CD4-positive, alpha-beta T cell (primary cell): ENCODE measurements around the gene PDCD4. TPM values are rescaled to one million over a fixed set of nuclear protein-coding genes. Genes with fewer than 3 reads are reported as not detected.

ENCODE experiments used
- ATAC-seq: fragments of 200-7000 bp; cut with Tn5 transposase; one replicate; pipeline ENCODE4 v1.10.0; 2022; ENCODE audit warnings: mild to moderate bottlenecking; ENCODE audit not compliant: poor library complexity
- CTCF ChIA-PET: fragments of 350-600 bp; sonication (Branson Sonifier 250); formaldehyde crosslinking; loops from one replicate; lab custom pipeline; 2021; ENCODE audit warnings: antibody characterized with exemption, inconsistent platforms; lab: Charles Lee
- POLR2A ChIA-PET: fragments of 350-600 bp; sonication (Branson Sonifier 250); formaldehyde crosslinking; loops from one replicate; lab custom pipeline; 2021; ENCODE audit warnings: antibody characterized with exemption, inconsistent platforms; lab: Charles Lee
- DNase-seq, 14 experiments: peaks; one replicate each; pipeline ENCODE4 v3.0.0-alpha.2; 2013 to 2020; ENCODE audit warnings: mixed read lengths in 2 of 14
- H3K27ac ChIP-seq, 2 donors: one replicate each; pipeline versions ENCODE4 v1.5.1 to v1.7.0; 2013; ENCODE audit warnings: low read length in 2 of 2, low read depth in 1 of 2, mild to moderate bottlenecking in 1 of 2
- H3K27me3 ChIP-seq, 2 experiments: 1 replicate in 1 of 2; 2 replicates in 1 of 2; pipeline versions ENCODE4 v1.6.1 to v1.7.0; 2013; ENCODE audit warnings: low read length in 2 of 2, control low read depth in 1 of 2, mild to moderate bottlenecking in 1 of 2, moderate library complexity in 1 of 2; ENCODE audit not compliant: insufficient read depth in 2 of 2, control insufficient read depth in 1 of 2
- H3K36me3 ChIP-seq: one replicate; pipeline ENCODE4 v1.6.1; 2013; ENCODE audit warnings: low read length, control low read depth; ENCODE audit not compliant: insufficient read depth
- H3K4me1 ChIP-seq: one replicate; pipeline ENCODE4 v1.6.1; 2013; ENCODE audit warnings: low read length, control low read depth; ENCODE audit not compliant: insufficient read depth
- H3K4me3 ChIP-seq: one replicate; pipeline ENCODE4 v1.5.1; 2013; ENCODE audit warnings: mild to moderate bottlenecking, low read length, moderate library complexity
- H3K9me3 ChIP-seq, 2 experiments: 1 replicate in 1 of 2; 2 replicates in 1 of 2; pipeline versions ENCODE4 v1.6.1 to v1.7.0; 2013; ENCODE audit warnings: low read length in 2 of 2, mild to moderate bottlenecking in 2 of 2, control low read depth in 1 of 2, moderate library complexity in 1 of 2; ENCODE audit not compliant: control insufficient read depth in 1 of 2, insufficient read depth in 1 of 2
- H3K27ac Mint-ChIP-seq: one replicate; pipeline ENCODE4 v1.8.0; 2020; ENCODE audit warnings: mixed read lengths
- H3K27me3 Mint-ChIP-seq: one replicate; pipeline ENCODE4 v1.8.0; 2021; ENCODE audit warnings: mixed read lengths
- H3K36me3 Mint-ChIP-seq: one replicate; pipeline ENCODE4 v1.8.0; 2021; ENCODE audit warnings: low read depth, mixed read lengths
- H3K4me1 Mint-ChIP-seq: one replicate; pipeline ENCODE4 v1.8.0; 2021; ENCODE audit warnings: low read depth, mixed read lengths
- H3K4me3 Mint-ChIP-seq: one replicate; pipeline ENCODE4 v1.8.0; 2020; ENCODE audit warnings: mild to moderate bottlenecking, mixed read lengths
- H3K9me3 Mint-ChIP-seq: one replicate; pipeline ENCODE4 v1.8.0; 2020; ENCODE audit warnings: mixed read lengths
- CTCF ChIP-seq: fragments of 200-600 bp; IDR thresholded peaks from one replicate; pipeline ENCODE4 v1.8.0; 2022; ENCODE audit warnings: antibody characterized with exemption, mild to moderate bottlenecking
- intact Hi-C, 2 experiments: fragments of 100-400 bp; cut with DNase I in 1 of 2; cut with micrococcal nuclease in 1 of 2; formaldehyde crosslinking; loops; one replicate each; pipeline versions ENCODE4 v1.15.1 to v1.9.0; 2023 to 2025; cut with DNase I, micrococcal nuclease
- total RNA-seq, 174 experiments: library from RNA in 2 of 174; stranded (reverse) in 2 of 174; gene quantifications; one replicate each; pipeline ENCODE4 v1.2.3 and lab custom pipeline; 2021 to 2026

PDCD4 gene
- total RNA-seq, 2 experiments from 2014 or later, result 352 to 358 TPM

GRCh38 chr10:110860576-110861241 is 11.0 kb upstream of the PDCD4 start:
- ChIA-PET POLR2A (interaction anchor here (0.7 to 6.8 kb wide), 18 partner anchors 9 to 852 kb away, joined by 3 to 102 read pairs (median 4); partner anchors contain the start of genes BBIP1, PDCD4 and SHOC2), CTCF (interaction anchor here (0.8 to 1.7 kb wide), 5 partner anchors 10 to 115 kb away, joined by 3 to 4 read pairs (median 3); no protein-coding TSS in a partner anchor)
- Histone ChIP-seq H3K27me3 (no peaks in the 10 kb centered on the region), H3K27ac (peak overlapping the region; percentile 88 to 92), H3K4me3 (peak overlapping the region; percentile 3), H3K9me3 (no peaks in the 10 kb centered on the region), H3K36me3 (no peaks in the 10 kb centered on the region), H3K4me1 (peaks cover 89% of the 10 kb centered on the region)
- Mint-ChIP-seq H3K27ac (peak overlapping the region; percentile 96), H3K27me3 (no peaks in the 10 kb centered on the region), H3K4me3 (peak overlapping the region; percentile 57), H3K9me3 (no peaks in the 10 kb centered on the region), H3K36me3 (no peaks in the 10 kb centered on the region), H3K4me1 (peaks cover 91% of the 10 kb centered on the region)
- intact Hi-C loops, result loop anchor here in 1 of 2 experiments (1.0 kb wide), 1 partner anchor 12 kb away; no protein-coding TSS in a partner anchor
- DNase-seq, result peak; percentile 38 to 91 (median 56)
- no peak for TF ChIP-seq CTCF
- ATAC-seq, result peak; percentile 69

GRCh38 chr10:110861476-110861875 is 10.3 kb upstream of the PDCD4 start:
- Mint-ChIP-seq H3K27me3 (no peaks in the 10 kb centered on the region), H3K4me1 (peaks cover 94% of the 10 kb centered on the region), H3K27ac (peak overlapping the region; percentile 96), H3K9me3 (no peaks in the 10 kb centered on the region), H3K4me3 (peak overlapping the region; percentile 57), H3K36me3 (no peaks in the 10 kb centered on the region)
- H3K9me3 ChIP-seq, result no peaks in the 10 kb centered on the region
- peak overlapping the region; percentile 88 to 92 for H3K27ac ChIP-seq
- H3K27me3 ChIP-seq, result no peaks in the 10 kb centered on the region
- ChIA-PET CTCF (interaction anchor here (0.8 to 1.7 kb wide), 5 partner anchors 9 to 115 kb away, joined by 3 to 4 read pairs (median 3); no protein-coding TSS in a partner anchor), POLR2A (interaction anchor here (0.9 to 6.8 kb wide), 13 partner anchors 8 to 853 kb away, joined by 3 to 102 read pairs (median 5); partner anchors contain the start of genes BBIP1, PDCD4 and SHOC2)
- TF ChIP-seq CTCF, result no peak
- DNase-seq, result no peak
- no peak for ATAC-seq
- H3K4me1 ChIP-seq, result peaks cover 92% of the 10 kb centered on the region
- intact Hi-C loops, result no loop called here
- H3K36me3 ChIP-seq, result no peaks in the 10 kb centered on the region
- no peak overlapping the region for H3K4me3 ChIP-seq

GRCh38 chr10:110861930-110862649 is 9.6 kb upstream of the PDCD4 start:
- H3K4me1 Mint-ChIP-seq, result peaks cover 99% of the 10 kb centered on the region
- POLR2A ChIA-PET, result interaction anchor here (1.0 to 6.8 kb wide), 6 partner anchors 10 to 57 kb away, joined by 3 to 102 read pairs (median 7); partner anchors contain the start of genes BBIP1, PDCD4 and SHOC2
- no peak for TF ChIP-seq CTCF
- H3K27me3 ChIP-seq, result no peaks in the 10 kb centered on the region
- H3K36me3 Mint-ChIP-seq, result no peaks in the 10 kb centered on the region
- no peak overlapping the region for H3K4me3 ChIP-seq
- peak overlapping the region; percentile 42 to 88 for H3K27ac ChIP-seq
- H3K9me3 ChIP-seq, result no peaks in the 10 kb centered on the region
- H3K9me3 Mint-ChIP-seq, result no peaks in the 10 kb centered on the region
- H3K27me3 Mint-ChIP-seq, result no peaks in the 10 kb centered on the region
- peak overlapping the region; percentile 40 for H3K4me3 Mint-ChIP-seq
- DNase-seq (peak in 2 of 14 experiments; percentile 55 to 67), ATAC-seq (no peak)
- H3K27ac Mint-ChIP-seq, result peak overlapping the region; percentile 96
- H3K36me3 ChIP-seq, result no peaks in the 10 kb centered on the region
- intact Hi-C loops, result no loop called here
- peaks cover 97% of the 10 kb centered on the region for H3K4me1 ChIP-seq
- CTCF ChIA-PET, result interaction anchor here (1.1 to 1.7 kb wide), 4 partner anchors 9 to 17 kb away, joined by 3 to 5 read pairs (median 4); no protein-coding TSS in a partner anchor
